GM12878 (cell line): ENCODE data around the gene RCAN2. TPM values are rescaled to one million over a fixed set of nuclear protein-coding genes. Genes with fewer than 3 reads are reported as not detected.

Experiments
- ATAC-seq: fragments of 200-7000 bp; cut with Tn5 transposase; 3 replicates; pipeline ENCODE4 v1.9.1; 2020; ENCODE audit warnings: mild to moderate bottlenecking, moderate library complexity
- BruUV-seq: library from RNA; stranded (reverse); fragments of 400-500 nt; replicated peaks from 2 replicates; lab custom pipeline; 2021; lab: Mats Ljungman, UMichigan
- CTCF ChIA-PET: fragments of 300-600 bp; sonication (Branson Sonifier 250); formaldehyde crosslinking; extraction: SDS; loops from one replicate; lab custom pipeline; 2021; ENCODE audit warnings: inconsistent platforms; lab: Yijun Ruan, JAX
- POLR2A ChIA-PET: fragments of 350-600 bp; formaldehyde crosslinking; extraction: SDS; loops from one replicate; lab custom pipeline; 2021; ENCODE audit warnings: inconsistent platforms; lab: Charles Lee
- RAD21 ChIA-PET: fragments of 300-600 bp; sonication (Branson Sonifier 250); formaldehyde crosslinking; loops from one replicate; lab custom pipeline; 2023; ENCODE audit warnings: antibody characterized with exemption; ENCODE audit not compliant: unreplicated experiment; lab: Charles Lee
- SMC1A ChIA-PET: fragments of 300-600 bp; sonication (Branson Sonifier 250); formaldehyde crosslinking; loops from one replicate; lab custom pipeline; 2023; ENCODE audit not compliant: unreplicated experiment, uncharacterized antibody; lab: Charles Lee
- DNase-seq: peaks from one replicate; pipeline ENCODE4 v3.0.0-alpha.2; 2011; ENCODE audit warnings: low read depth, low spot score
- FAIRE-seq: peaks from 3 replicates; lab custom pipeline; 2011; peaks lifted over from hg19 to GRCh38; lab: Jason Lieb, UNC
- H2AFZ ChIP-seq: 2 replicates; pipeline ENCODE4 v1.6.0; 2011; ENCODE audit warnings: low read depth, low read length, control low read depth; ENCODE audit not compliant: control insufficient read depth
- H3K27ac ChIP-seq: 2 replicates; pipeline ENCODE4 v1.5.1; 2011; ENCODE audit warnings: control low read depth; ENCODE audit not compliant: control insufficient read depth, insufficient read depth
- H3K27me3 ChIP-seq, 2 experiments: replicated peaks in 1 of 2; 2 replicates each; pipeline versions ENCODE4 v1.6.0 to v1.6.1; 2011; ENCODE audit warnings: low read length in 1 of 2; ENCODE audit not compliant: control insufficient read depth in 2 of 2, insufficient read depth in 2 of 2
- H3K36me3 ChIP-seq, 2 experiments: 2 replicates each; pipeline ENCODE4 v1.5.1; 2011; ENCODE audit warnings: low read length in 1 of 2; ENCODE audit not compliant: control insufficient read depth in 2 of 2, insufficient read depth in 2 of 2
- H3K4me1 ChIP-seq: 2 replicates; pipeline ENCODE4 v1.6.1; 2011; ENCODE audit warnings: mild to moderate bottlenecking, low read length, moderate library complexity, mixed read lengths; ENCODE audit not compliant: control insufficient read depth, insufficient read depth
- H3K4me2 ChIP-seq: 2 replicates; pipeline ENCODE4 v1.6.0; 2011; ENCODE audit warnings: control low read depth; ENCODE audit not compliant: control insufficient read depth, insufficient read depth
- H3K4me3 ChIP-seq: fragments of 200-600 bp; sonication (generic); 2 replicates; pipeline ENCODE4 v1.5.1; 2016
- H3K79me2 ChIP-seq: 2 replicates; pipeline ENCODE4 v1.6.0; 2011; ENCODE audit warnings: low read length; ENCODE audit not compliant: control insufficient read depth, insufficient read depth
- H3K9ac ChIP-seq: 2 replicates; pipeline ENCODE4 v1.8.0; 2011; ENCODE audit warnings: low read length, control low read depth, mixed read lengths; ENCODE audit not compliant: control insufficient read depth, insufficient read depth
- H3K9me3 ChIP-seq: replicated peaks from 3 replicates; pipeline ENCODE4 v1.5.1; 2011; ENCODE audit warnings: mild to moderate bottlenecking, low read length; ENCODE audit not compliant: control insufficient read depth, insufficient read depth
- H4K20me1 ChIP-seq: 2 replicates; pipeline ENCODE4 v1.6.0; 2011; ENCODE audit not compliant: control insufficient read depth, insufficient read depth
- CREM ChIP-seq: IDR thresholded peaks from 2 replicates; pipeline ENCODE4 v1.6.1; 2014; ENCODE audit warnings: antibody characterized with exemption, low read depth
- POLR2A ChIP-seq: IDR thresholded peaks from 2 replicates; pipeline ENCODE4 v1.6.1; 2011; ENCODE audit warnings: low read depth, mild to moderate bottlenecking, low read length
- RUNX3 ChIP-seq: IDR thresholded peaks from 2 replicates; pipeline ENCODE4 v1.6.1; 2012; ENCODE audit warnings: low read length, inconsistent platforms
- WGBS: methylation state at CpG from one replicate; pipeline ENCODE4 v1.1.6; 2016; ENCODE audit warnings: low lambda C conversion rate; ENCODE audit not compliant: insufficient replicate concordance, insufficient coverage; ENCODE audit errors: missing lambda C conversion rate; 5-methylcytosine and 5-hydroxymethylcytosine counted together
- in situ Hi-C: fragments of 300-500 bp; cut with MboI; formaldehyde crosslinking; loops from 9 replicates; pipeline ENCODE4 v1.14.3; 2018; ENCODE audit warnings: mixed read lengths
- intact Hi-C: fragments of 100-400 bp; cut with micrococcal nuclease; formaldehyde crosslinking; loops from one replicate; pipeline ENCODE4 v1.14.2; 2022; ENCODE audit not compliant: unreplicated experiment
- polyA plus RNA-seq, 11 experiments: library from polyadenylated mRNA; depleted of rRNA in 4 of 11; unstranded in 6 of 11; stranded (reverse) in 5 of 11; fragments of >200 nt; fragmentation: Nextera tagmentation in 4 of 11; fragmentation: Illumina TruSeq in 1 of 11; extraction: Ambion mirVana in 4 of 11; extraction: Trizol in 1 of 11; gene quantifications; 1 replicate in 1 of 11; 2 replicates in 10 of 11; pipeline versions ENCODE4 v1.2.1 to v1.2.3, GENCODE V29; 2011 to 2016; ENCODE audit warnings: inconsistent platforms in 2 of 11, missing spikeins in 2 of 11, low read depth in 1 of 11
- total RNA-seq, 4 experiments: library from RNA; depleted of rRNA in 3 of 4; stranded (reverse); fragments of >200 nt in 3 of 4; fragmentation: Illumina TruSeq in 1 of 4; extraction: Trizol in 1 of 4; gene quantifications; 2 replicates each; pipeline versions ENCODE4 v1.2.1 to v1.2.3, GENCODE V29; 2013 to 2021
- TF ChIP-seq, protein P1 (sequence below): IDR thresholded peaks from 2 replicates; pipeline ENCODE4 v1.6.1; 2011; ENCODE audit warnings: borderline replicate concordance, low read depth, mild to moderate bottlenecking, moderate library complexity, low read length; ENCODE audit not compliant: insufficient read depth, poor library complexity, severe bottlenecking
- TF ChIP-seq, protein P2 (sequence below): fragments of 450-650 bp; conservative IDR thresholded peaks from 2 replicates; pipeline ENCODE4 v1.6.1; 2017; ENCODE audit warnings: mild to moderate bottlenecking, moderate library complexity

RCAN2 gene
- total and polyA plus RNA-seq, 10 of the 15 experiments (the other 5 are each of a cell fraction or from before 2014, with no cell fraction given): 0.06 TPM; not detected in 9

DNA sequence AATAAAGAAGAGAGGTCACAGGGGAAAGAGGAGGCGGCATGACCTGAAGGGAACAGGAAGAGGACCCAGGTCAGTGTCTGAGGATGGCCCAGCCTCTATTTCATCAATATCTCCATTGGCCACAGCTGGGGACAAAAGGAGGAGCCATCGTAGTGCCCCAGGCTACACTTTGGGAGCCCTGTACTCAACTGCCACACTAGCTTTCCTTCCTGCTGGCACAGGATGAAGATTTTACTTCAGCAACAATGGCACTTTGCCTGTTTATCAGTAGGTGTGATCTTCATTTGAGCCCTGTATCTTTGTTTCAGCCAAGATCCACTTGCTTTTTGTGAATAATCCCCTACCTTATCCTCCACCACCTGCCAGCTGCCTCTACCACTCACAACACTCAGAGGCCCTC, 35.4 kb upstream of the RCAN2 start:
- no peaks in the 10 kb centered on the region for H4K20me1 ChIP-seq
- ATAC-seq: no peak
- no peak overlapping the region for H3K4me2 ChIP-seq
- no peaks in the 10 kb centered on the region for H3K9me3 ChIP-seq
- in situ Hi-C loops: no loop called here
- RAD21 ChIA-PET: no interaction called here
- TF ChIP-seq RUNX3 (no peak), CREM (no peak), POLR2A (no peak)
- TF ChIP-seq, protein P1, sequence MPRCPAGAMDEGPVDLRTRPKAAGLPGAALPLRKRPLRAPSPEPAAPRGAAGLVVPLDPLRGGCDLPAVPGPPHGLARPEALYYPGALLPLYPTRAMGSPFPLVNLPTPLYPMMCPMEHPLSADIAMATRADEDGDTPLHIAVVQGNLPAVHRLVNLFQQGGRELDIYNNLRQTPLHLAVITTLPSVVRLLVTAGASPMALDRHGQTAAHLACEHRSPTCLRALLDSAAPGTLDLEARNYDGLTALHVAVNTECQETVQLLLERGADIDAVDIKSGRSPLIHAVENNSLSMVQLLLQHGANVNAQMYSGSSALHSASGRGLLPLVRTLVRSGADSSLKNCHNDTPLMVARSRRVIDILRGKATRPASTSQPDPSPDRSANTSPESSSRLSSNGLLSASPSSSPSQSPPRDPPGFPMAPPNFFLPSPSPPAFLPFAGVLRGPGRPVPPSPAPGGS: no peak
- TF ChIP-seq, protein P2, sequence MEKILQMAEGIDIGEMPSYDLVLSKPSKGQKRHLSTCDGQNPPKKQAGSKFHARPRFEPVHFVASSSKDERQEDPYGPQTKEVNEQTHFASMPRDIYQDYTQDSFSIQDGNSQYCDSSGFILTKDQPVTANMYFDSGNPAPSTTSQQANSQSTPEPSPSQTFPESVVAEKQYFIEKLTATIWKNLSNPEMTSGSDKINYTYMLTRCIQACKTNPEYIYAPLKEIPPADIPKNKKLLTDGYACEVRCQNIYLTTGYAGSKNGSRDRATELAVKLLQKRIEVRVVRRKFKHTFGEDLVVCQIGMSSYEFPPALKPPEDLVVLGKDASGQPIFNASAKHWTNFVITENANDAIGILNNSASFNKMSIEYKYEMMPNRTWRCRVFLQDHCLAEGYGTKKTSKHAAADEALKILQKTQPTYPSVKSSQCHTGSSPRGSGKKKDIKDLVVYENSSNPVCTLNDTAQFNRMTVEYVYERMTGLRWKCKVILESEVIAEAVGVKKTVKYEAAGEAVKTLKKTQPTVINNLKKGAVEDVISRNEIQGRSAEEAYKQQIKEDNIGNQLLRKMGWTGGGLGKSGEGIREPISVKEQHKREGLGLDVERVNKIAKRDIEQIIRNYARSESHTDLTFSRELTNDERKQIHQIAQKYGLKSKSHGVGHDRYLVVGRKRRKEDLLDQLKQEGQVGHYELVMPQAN: no peak
- TF ChIP-seq, all 136 proteins: peak for 0
- no peak overlapping the region for H2AFZ ChIP-seq
- no TSS peak for BruUV-seq
- intact Hi-C loops: no loop called here
- H3K4me3 ChIP-seq: no peak overlapping the region
- CTCF ChIA-PET: no interaction called here
- DNase-seq (no peak), FAIRE-seq (no peak)
- no peaks in the 10 kb centered on the region for H3K27me3 ChIP-seq
- H3K79me2 ChIP-seq: no peaks in the 10 kb centered on the region
- no peaks in the 10 kb centered on the region for H3K36me3 ChIP-seq
- no peak overlapping the region for H3K9ac ChIP-seq
- POLR2A ChIA-PET: no interaction called here
- H3K4me1 ChIP-seq: no peaks in the 10 kb centered on the region
- WGBS: 6% methylated on average over 2 of the region's 2 CpGs
- SMC1A ChIA-PET: no interaction called here
- no peak overlapping the region for H3K27ac ChIP-seq
